Measurements from ENCODE around the gene MVB12B. TPM values are rescaled to one million over a fixed set of nuclear protein-coding genes. Genes with fewer than 3 reads are reported as not detected.

MVB12B gene
- total RNA-seq, 1 experiment from 2014 or later, result 9.4 TPM

DNA sequence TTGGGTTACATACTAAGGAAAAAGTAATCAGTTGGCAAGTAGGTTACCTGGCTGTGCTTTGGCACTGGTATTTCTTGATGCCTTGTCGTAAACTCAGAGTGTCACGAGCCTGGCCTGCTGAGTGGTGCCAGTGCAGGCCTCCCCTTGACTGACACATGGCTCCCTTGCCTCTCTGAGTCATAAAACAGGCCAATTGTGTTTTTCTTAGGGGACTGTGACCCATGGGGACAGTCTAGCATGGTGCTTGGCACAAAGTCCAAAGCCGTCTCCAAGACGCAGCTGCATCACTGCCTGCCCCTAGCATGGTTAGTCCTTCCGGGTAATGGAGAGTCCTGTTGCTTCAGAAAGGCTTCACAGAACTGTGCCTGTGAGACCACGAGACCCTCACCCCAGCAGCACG is 132.5 kb downstream of the MVB12B start:
- ATAC-seq, result no peak
- TF ChIP-seq POLR2AphosphoS5 (IDR thresholded peaks at IDR 0.05; ENCODE audit: low read depth, low read length) (no peak), SIN3A (IDR thresholded peaks at IDR 0.05; ENCODE audit: borderline replicate concordance, insufficient read depth, low read depth, low read length) (no peak), TCF7L2 (IDR thresholded peaks at IDR 0.05; ENCODE audit: low read depth, low read length) (no peak)
- TF ChIP-seq, protein P1, sequence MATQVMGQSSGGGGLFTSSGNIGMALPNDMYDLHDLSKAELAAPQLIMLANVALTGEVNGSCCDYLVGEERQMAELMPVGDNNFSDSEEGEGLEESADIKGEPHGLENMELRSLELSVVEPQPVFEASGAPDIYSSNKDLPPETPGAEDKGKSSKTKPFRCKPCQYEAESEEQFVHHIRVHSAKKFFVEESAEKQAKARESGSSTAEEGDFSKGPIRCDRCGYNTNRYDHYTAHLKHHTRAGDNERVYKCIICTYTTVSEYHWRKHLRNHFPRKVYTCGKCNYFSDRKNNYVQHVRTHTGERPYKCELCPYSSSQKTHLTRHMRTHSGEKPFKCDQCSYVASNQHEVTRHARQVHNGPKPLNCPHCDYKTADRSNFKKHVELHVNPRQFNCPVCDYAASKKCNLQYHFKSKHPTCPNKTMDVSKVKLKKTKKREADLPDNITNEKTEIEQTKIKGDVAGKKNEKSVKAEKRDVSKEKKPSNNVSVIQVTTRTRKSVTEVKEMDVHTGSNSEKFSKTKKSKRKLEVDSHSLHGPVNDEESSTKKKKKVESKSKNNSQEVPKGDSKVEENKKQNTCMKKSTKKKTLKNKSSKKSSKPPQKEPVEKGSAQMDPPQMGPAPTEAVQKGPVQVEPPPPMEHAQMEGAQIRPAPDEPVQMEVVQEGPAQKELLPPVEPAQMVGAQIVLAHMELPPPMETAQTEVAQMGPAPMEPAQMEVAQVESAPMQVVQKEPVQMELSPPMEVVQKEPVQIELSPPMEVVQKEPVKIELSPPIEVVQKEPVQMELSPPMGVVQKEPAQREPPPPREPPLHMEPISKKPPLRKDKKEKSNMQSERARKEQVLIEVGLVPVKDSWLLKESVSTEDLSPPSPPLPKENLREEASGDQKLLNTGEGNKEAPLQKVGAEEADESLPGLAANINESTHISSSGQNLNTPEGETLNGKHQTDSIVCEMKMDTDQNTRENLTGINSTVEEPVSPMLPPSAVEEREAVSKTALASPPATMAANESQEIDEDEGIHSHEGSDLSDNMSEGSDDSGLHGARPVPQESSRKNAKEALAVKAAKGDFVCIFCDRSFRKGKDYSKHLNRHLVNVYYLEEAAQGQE (IDR thresholded peaks at IDR 0.05; ENCODE audit: insufficient read depth in 1 of 2, low read depth in 2 of 2, low read length in 1 of 2), result no peak
- TF ChIP-seq, protein P2, sequence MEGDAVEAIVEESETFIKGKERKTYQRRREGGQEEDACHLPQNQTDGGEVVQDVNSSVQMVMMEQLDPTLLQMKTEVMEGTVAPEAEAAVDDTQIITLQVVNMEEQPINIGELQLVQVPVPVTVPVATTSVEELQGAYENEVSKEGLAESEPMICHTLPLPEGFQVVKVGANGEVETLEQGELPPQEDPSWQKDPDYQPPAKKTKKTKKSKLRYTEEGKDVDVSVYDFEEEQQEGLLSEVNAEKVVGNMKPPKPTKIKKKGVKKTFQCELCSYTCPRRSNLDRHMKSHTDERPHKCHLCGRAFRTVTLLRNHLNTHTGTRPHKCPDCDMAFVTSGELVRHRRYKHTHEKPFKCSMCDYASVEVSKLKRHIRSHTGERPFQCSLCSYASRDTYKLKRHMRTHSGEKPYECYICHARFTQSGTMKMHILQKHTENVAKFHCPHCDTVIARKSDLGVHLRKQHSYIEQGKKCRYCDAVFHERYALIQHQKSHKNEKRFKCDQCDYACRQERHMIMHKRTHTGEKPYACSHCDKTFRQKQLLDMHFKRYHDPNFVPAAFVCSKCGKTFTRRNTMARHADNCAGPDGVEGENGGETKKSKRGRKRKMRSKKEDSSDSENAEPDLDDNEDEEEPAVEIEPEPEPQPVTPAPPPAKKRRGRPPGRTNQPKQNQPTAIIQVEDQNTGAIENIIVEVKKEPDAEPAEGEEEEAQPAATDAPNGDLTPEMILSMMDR (IDR thresholded peaks at IDR 0.05), result no peak
- no TSS peak for BruUV-seq (replicated peaks)
- H3K36me3 ChIP-seq (ENCODE audit: control insufficient read depth, insufficient read depth, low read length), result no peaks in the 10 kb centered on the region
- no peak for DNase-seq (ENCODE audit: low read depth, low spot score)
- POLR2A ChIA-PET, result no interaction called here
- intact Hi-C loops (cut with micrococcal nuclease; ENCODE audit: unreplicated experiment) (no loop called here), in situ Hi-C loops (cut with HindIII; ENCODE audit: low pct_unique_long_range_greater_than_20kb, low sequenced_read_pairs) (no loop called here)
- H3K27me3 ChIP-seq (ENCODE audit: control insufficient read depth, insufficient read depth, low read length), result no peaks in the 10 kb centered on the region
- CTCF ChIA-PET, result no interaction called here
- H3K4me3 ChIP-seq (ENCODE audit: low read depth in 2 of 2, low read length in 2 of 2), result no peak overlapping the region
- H3K4me1 ChIP-seq (ENCODE audit: control insufficient read depth, insufficient read depth, low read length), result no peaks in the 10 kb centered on the region
- no peaks in the 10 kb centered on the region for H3K9me3 ChIP-seq (ENCODE audit: control insufficient read depth, insufficient read depth, low read depth, low read length)
- no peak overlapping the region for H3K27ac ChIP-seq (ENCODE audit: low read length)

DNA sequence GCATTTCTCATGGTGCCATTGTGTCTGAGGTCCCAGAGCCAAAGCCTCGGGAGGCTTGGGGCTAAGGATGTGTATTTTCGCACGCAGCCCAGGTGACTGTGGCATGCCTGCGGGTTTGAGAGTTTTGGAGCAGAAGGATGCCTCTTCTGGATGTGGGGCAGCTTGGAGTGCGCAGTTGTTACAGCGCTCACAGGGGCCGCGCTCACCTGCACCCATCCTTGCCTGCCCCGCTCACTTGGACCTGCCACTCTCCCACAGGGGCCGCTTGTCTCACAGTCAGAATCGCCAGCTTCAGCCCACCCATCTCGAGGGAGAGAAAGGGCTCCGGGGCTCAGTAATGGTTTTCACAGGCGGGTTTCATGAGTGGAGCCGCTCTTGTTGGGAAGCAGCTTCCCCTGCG is 132.9 kb downstream of the MVB12B start:
- TF ChIP-seq, protein P2 (IDR thresholded peaks at IDR 0.05), result no peak
- no peak for TF ChIP-seq TCF7L2 (IDR thresholded peaks at IDR 0.05; ENCODE audit: low read depth, low read length)
- TF ChIP-seq, protein P1 (IDR thresholded peaks at IDR 0.05; ENCODE audit: insufficient read depth in 1 of 2, low read depth in 2 of 2, low read length in 1 of 2), result no peak
- no peak for TF ChIP-seq POLR2AphosphoS5 (IDR thresholded peaks at IDR 0.05; ENCODE audit: low read depth, low read length)
- TF ChIP-seq SIN3A (IDR thresholded peaks at IDR 0.05; ENCODE audit: borderline replicate concordance, insufficient read depth, low read depth, low read length), result no peak
- intact Hi-C loops (cut with micrococcal nuclease; ENCODE audit: unreplicated experiment), result no loop called here
- ChIA-PET CTCF (no interaction called here), POLR2A (no interaction called here)
- BruUV-seq (replicated peaks), result no TSS peak
- H3K27me3 ChIP-seq (ENCODE audit: control insufficient read depth, insufficient read depth, low read length), result no peaks in the 10 kb centered on the region
- no peaks in the 10 kb centered on the region for H3K36me3 ChIP-seq (ENCODE audit: control insufficient read depth, insufficient read depth, low read length)
- H3K9me3 ChIP-seq (ENCODE audit: control insufficient read depth, insufficient read depth, low read depth, low read length), result no peaks in the 10 kb centered on the region
- H3K4me1 ChIP-seq (ENCODE audit: control insufficient read depth, insufficient read depth, low read length), result no peaks in the 10 kb centered on the region
- DNase-seq (ENCODE audit: low read depth, low spot score), result no peak
- no peak for ATAC-seq
- no peak overlapping the region for H3K27ac ChIP-seq (ENCODE audit: low read length)
- in situ Hi-C loops (cut with HindIII; ENCODE audit: low pct_unique_long_range_greater_than_20kb, low sequenced_read_pairs), result no loop called here
- no peak overlapping the region for H3K4me3 ChIP-seq (ENCODE audit: low read depth in 2 of 2, low read length in 2 of 2)
